Psoas muscle (tissue), 8 donors: ENCODE measurements around the gene MAN1A1. TPM values are rescaled to one million over a fixed set of nuclear protein-coding genes. Genes with fewer than 3 reads are reported as not detected.
"Not testable (repeated sequence)": the region's sequence is repeated elsewhere in the genome, so short reads cannot be mapped to it uniquely, and the experiment has no call there.

Experiments
- ATAC-seq, 4 donors: fragments of 200-7000 bp; cut with Tn5 transposase; one replicate each; pipeline ENCODE4 v1.9.1; 2020; ENCODE audit warnings: moderate library complexity in 3 of 4, mild to moderate bottlenecking in 2 of 4
- DNase-seq, 2 donors: peaks; one replicate each; pipeline ENCODE4 v3.0.0-alpha.2; 2020
- H3K27ac ChIP-seq: fragments of 200-600 bp; one replicate; pipeline ENCODE4 v1.8.0; 2022
- H3K27me3 ChIP-seq, 3 donors: fragments of 200-600 bp in 1 of 3; one replicate each; pipeline versions ENCODE4 v1.6.1 to v1.8.0; 2013 to 2022; ENCODE audit warnings: low read length in 2 of 3, mild to moderate bottlenecking in 2 of 3, moderate library complexity in 1 of 3; ENCODE audit not compliant: insufficient read depth in 3 of 3
- H3K36me3 ChIP-seq, 2 donors: fragments of 200-600 bp in 1 of 2; one replicate each; pipeline versions ENCODE4 v1.6.1 to v1.8.0; 2013 to 2022; ENCODE audit warnings: low read depth in 1 of 2, mild to moderate bottlenecking in 1 of 2, moderate library complexity in 1 of 2; ENCODE audit not compliant: insufficient read depth in 1 of 2
- H3K4me1 ChIP-seq: fragments of 200-600 bp; one replicate; pipeline ENCODE4 v1.8.0; 2022
- H3K4me3 ChIP-seq: fragments of 200-600 bp; one replicate; pipeline ENCODE4 v1.8.0; 2022; ENCODE audit warnings: mild to moderate bottlenecking
- H3K9me3 ChIP-seq: fragments of 200-600 bp; one replicate; pipeline ENCODE4 v1.8.0; 2022
- WGBS, 3 donors: extraction: QIAGEN DNeasy Blood & Tissue Kit; methylation state at CpG; one replicate each; pipeline versions ENCODE4 v1.1.6 to v1.1.7; 2013; 5-methylcytosine and 5-hydroxymethylcytosine counted together
- intact Hi-C, 2 donors: fragments of 100-400 bp; cut with DNase I; formaldehyde crosslinking; loops; one replicate each; pipeline versions ENCODE4 v1.11.0 to v1.14.2; 2022
- polyA plus RNA-seq, 3 donors: library from polyadenylated mRNA; stranded (reverse); fragments of 200-250 nt; gene quantifications; one replicate each; pipeline ENCODE4 v1.2.3, GENCODE V29; 2013
- total RNA-seq, 4 donors: library from RNA; stranded (reverse); fragmentation: NEBNext Ultra II Directional in 2 of 4; extraction: Animal tissue kit (Norgen Biotek cat#: 25700) in 2 of 4; gene quantifications; one replicate each; pipeline versions ENCODE4 v1.2.1 to v1.2.4, GENCODE V29; 2021 to 2023
- TF ChIP-seq, protein P1 (sequence below): fragments of 200-600 bp; IDR thresholded peaks from one replicate; pipeline ENCODE4 v1.8.0; 2022; ENCODE audit warnings: antibody characterized with exemption
- donor health status: healthy with polysubstance abuse.
- donor health status: DM: no; HTN: no; CAD: no; lungs with moderate emphysema.
- donor health status: Bipolar disorder and iron deficiency.
- donor health status: healthy.
- donor health status: DM: yes; HTN: yes; CAD: no.
- donor health status: DM: no; HTN: no; CAD: no.
- donor health status: DM: no; HTN: no; CAD: no.
- donor health status: DM: yes; HTN: yes; CAD: no.

Gene MAN1A1
- total and polyA plus RNA-seq, 7 donors, result 3.7 to 14.6 (median 6.2) TPM

DNA sequence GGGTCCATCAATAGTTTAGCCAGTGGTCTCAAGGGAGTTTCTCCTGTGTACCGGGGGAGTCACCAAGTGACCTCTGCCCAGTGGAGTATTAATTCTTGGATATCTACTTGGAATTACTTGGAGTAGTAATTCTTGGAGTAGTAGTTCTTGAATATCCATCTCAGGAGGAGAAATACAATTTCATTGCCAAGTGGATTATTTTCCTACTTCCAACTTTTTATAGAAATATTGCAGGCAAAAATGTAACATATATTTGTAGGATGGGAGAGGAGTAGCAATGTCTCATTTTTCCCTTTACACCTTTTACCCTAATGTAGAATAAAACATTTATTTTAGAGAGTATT, 179.5 kb downstream of the MAN1A1 start:
- ATAC-seq (no peak), DNase-seq (no peak)
- Histone ChIP-seq H3K27me3 (peaks cover 0 to 4% (median 0%) of the 10 kb centered on the region in 3 donors), H3K4me3 (no peak overlapping the region), H3K36me3 (no peaks in the 10 kb centered on the region), H3K4me1 (no peaks in the 10 kb centered on the region), H3K27ac (no peak overlapping the region), H3K9me3 (no peaks in the 10 kb centered on the region)
- intact Hi-C loops, result no loop called here
- 51 to 58% (median 52%) methylated on average over 1 of the region's 1 CpG for WGBS, 3 donors
- TF ChIP-seq, protein P1, sequence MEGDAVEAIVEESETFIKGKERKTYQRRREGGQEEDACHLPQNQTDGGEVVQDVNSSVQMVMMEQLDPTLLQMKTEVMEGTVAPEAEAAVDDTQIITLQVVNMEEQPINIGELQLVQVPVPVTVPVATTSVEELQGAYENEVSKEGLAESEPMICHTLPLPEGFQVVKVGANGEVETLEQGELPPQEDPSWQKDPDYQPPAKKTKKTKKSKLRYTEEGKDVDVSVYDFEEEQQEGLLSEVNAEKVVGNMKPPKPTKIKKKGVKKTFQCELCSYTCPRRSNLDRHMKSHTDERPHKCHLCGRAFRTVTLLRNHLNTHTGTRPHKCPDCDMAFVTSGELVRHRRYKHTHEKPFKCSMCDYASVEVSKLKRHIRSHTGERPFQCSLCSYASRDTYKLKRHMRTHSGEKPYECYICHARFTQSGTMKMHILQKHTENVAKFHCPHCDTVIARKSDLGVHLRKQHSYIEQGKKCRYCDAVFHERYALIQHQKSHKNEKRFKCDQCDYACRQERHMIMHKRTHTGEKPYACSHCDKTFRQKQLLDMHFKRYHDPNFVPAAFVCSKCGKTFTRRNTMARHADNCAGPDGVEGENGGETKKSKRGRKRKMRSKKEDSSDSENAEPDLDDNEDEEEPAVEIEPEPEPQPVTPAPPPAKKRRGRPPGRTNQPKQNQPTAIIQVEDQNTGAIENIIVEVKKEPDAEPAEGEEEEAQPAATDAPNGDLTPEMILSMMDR, result no peak

DNA sequence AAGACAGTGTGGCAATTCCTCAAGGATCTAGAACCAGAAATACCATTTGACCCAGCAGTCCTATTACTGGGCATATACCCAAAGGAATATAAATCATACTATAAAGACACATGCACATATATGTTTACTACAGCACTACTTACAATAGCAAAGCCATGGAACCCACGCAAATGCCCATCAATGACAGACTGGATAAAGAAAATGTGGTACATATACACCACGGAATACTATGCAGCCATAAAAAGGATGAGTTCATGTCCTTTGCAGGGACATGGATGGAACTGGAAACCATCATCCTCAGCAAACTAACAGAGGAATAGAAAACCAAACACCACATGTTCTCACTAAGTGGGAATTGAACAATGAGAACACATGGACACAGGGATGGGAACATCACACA, 180.2 kb downstream of the MAN1A1 start:
- H3K36me3 ChIP-seq, DNase-seq, H3K4me1 ChIP-seq, H3K4me3 ChIP-seq, H3K27ac ChIP-seq, H3K27me3 ChIP-seq, intact Hi-C loops, H3K9me3 ChIP-seq, ATAC-seq: not testable (repeated sequence)
- 94 to 96% (median 95%) methylated on average over 2 of the region's 2 CpGs for WGBS, 3 donors

DNA sequence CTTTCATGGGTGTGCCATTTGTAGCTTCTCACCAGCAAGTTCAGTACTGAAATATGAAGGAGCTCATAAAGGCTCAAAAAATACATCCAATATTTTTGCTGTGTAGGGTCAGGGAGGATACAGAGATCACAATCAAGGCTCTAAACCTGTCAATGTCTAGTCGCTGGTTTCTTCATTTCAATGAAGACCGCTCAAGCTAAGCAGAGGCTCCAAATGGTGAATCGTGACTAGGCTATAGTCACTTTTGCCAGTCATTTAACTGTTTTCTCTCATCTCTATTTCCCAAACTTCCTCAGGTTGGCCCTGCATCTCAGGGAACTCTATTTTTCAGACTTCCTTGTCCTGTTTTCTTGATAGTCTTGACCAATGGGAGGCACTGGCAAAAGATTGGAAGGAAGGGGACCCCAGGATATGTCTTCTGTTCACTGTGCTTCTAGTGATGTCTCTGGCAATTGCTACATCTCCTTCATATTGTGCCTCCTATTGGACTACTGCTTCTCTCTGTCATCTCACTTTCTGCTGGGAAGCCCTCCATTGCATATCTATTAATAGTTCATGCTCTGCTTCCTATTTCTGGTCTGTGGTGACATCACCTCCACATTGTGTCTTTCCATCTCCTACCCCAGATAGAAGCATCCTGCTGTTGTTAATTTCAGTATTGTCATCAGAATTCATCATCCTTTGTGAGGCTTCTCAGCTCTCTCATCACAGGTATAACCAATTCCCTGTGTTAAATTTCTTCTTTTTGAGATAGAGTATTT, 183.4 kb downstream of the MAN1A1 start:
- Histone ChIP-seq H3K27ac (no peak overlapping the region), H3K9me3 (no peaks in the 10 kb centered on the region), H3K4me3 (no peak overlapping the region), H3K27me3 (peaks cover 0 to 4% (median 0%) of the 10 kb centered on the region in 3 donors), H3K4me1 (no peaks in the 10 kb centered on the region), H3K36me3 (no peaks in the 10 kb centered on the region)
- intact Hi-C loops, result no loop called here
- TF ChIP-seq, protein P1, result no peak
- ATAC-seq (no peak), DNase-seq (no peak)
- 92 to 98% (median 96%) methylated on average over 3 of the region's 3 CpGs for WGBS, 3 donors

DNA sequence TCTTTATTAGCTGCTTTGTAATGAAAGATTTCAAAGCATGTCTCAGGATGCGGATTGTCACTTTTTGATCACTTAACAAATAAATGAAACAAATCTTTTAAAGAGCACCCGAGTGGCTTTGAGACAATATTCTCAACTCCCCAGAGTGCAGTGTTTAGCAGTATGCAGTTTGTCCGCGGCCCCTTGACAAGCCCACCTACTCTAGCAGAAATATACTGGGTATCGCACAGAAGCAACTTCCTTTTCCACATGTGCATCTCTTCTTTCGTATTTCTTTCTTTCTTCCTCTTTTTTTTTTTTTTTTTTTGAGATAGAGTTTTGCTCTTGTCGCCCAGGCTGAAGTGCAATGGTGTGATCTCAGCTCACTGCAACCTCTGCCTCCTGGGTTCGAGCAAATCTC, 186.6 kb downstream of the MAN1A1 start:
- H3K4me3 ChIP-seq, result no peak overlapping the region
- H3K27me3 ChIP-seq, result peaks cover 0 to 4% (median 0%) of the 10 kb centered on the region in 3 donors
- TF ChIP-seq, protein P1, result no peak
- ATAC-seq, result no peak
- H3K9me3 ChIP-seq, result no peaks in the 10 kb centered on the region
- H3K4me1 ChIP-seq, result no peaks in the 10 kb centered on the region
- DNase-seq, result no peak
- H3K27ac ChIP-seq, result no peak overlapping the region
- no peaks in the 10 kb centered on the region for H3K36me3 ChIP-seq
- WGBS, 3 donors, result 81 to 89% (median 87%) methylated on average over 8 of the region's 8 CpGs
- intact Hi-C loops, result no loop called here

DNA sequence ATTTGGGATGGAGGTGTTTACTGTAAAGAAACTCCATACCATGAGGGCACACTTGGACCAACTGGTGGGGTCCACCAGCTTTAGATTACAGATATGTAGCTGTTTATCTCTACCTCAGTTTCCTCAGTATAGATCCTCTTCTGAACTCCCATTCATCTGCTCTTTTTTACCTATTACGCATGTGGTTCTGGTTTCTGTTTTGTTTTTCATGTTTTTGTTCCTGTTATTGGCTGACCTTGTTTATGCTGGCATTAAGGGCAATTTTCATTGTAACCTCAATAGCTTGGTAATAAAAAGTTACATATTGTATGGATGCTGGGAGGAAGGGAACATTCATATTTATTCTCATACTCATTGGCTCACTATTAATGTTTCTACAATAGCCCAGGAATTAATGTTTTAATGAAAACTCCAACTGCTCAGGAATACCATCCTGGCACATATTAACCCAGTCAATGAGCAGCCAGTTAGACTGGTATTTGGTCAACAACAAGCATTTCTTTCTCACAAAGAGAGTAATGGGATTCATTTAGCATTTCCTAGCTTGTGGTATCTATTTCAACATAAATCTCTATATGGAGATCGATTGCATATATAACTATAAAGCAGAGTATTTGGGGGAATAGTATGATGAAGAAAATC, 187.3 kb downstream of the MAN1A1 start:
- ATAC-seq, result no peak
- no peak for DNase-seq
- H3K9me3 ChIP-seq, result no peaks in the 10 kb centered on the region
- H3K4me3 ChIP-seq, result no peak overlapping the region
- no peaks in the 10 kb centered on the region for H3K4me1 ChIP-seq
- no peaks in the 10 kb centered on the region for H3K36me3 ChIP-seq
- peaks cover 0 to 4% (median 0%) of the 10 kb centered on the region in 3 donors for H3K27me3 ChIP-seq
- no peak overlapping the region for H3K27ac ChIP-seq
- intact Hi-C loops, result no loop called here
- TF ChIP-seq, protein P1, result no peak
- WGBS, 3 donors, result 74 to 84% (median 82%) methylated on average over 2 of the region's 2 CpGs
